GM19372 (cell line): Measurements from ENCODE around the gene TNFRSF4.
"Not testable (repeated sequence)": the region's sequence is repeated elsewhere in the genome, so short reads cannot be mapped to it uniquely, and the experiment has no call there.

ENCODE experiments used
- ATAC-seq: cut with Tn5 transposase; IDR thresholded peaks from one replicate; pipeline ENCODE4 v1.9.1; 2021; ENCODE audit warnings: mild to moderate bottlenecking, low read depth, moderate library complexity; ENCODE audit not compliant: unreplicated experiment

Gene TNFRSF4

GRCh38 chr1:1185101-1185765 lies 28.7 kb downstream of the TNFRSF4 start:
- ATAC-seq, result no peak

- no peak for ATAC-seq
Measured at GRCh38 chr1:1183833-1184775, 29.8 kb downstream of the TNFRSF4 start.

GRCh38 chr1:1183221-1183747 lies 30.7 kb downstream of the TNFRSF4 start:
- no peak for ATAC-seq

GRCh38 chr1:1182491-1183220 lies 31.3 kb downstream of the TNFRSF4 start:
- ATAC-seq, result no peak

GRCh38 chr1:1181938-1182410 lies 32.0 kb downstream of the TNFRSF4 start:
- ATAC-seq, result no peak

GRCh38 chr1:1181129-1181937 lies 32.6 kb downstream of the TNFRSF4 start:
- no peak for ATAC-seq

- no peak for ATAC-seq
Measured at GRCh38 chr1:1179983-1180861, 33.7 kb downstream of the TNFRSF4 start.

GRCh38 chr1:1179346-1179982 lies 34.5 kb downstream of the TNFRSF4 start:
- no peak for ATAC-seq

GRCh38 chr1:1178794-1179331 lies 35.1 kb downstream of the TNFRSF4 start:
- no peak for ATAC-seq

GRCh38 chr1:1177452-1178206 lies 36.3 kb downstream of the TNFRSF4 start:
- ATAC-seq, result no peak

GRCh38 chr1:1176931-1177330 lies 37.0 kb downstream of the TNFRSF4 start:
- no peak for ATAC-seq

GRCh38 chr1:1176063-1176761 lies 37.7 kb downstream of the TNFRSF4 start:
- ATAC-seq, result not testable (repeated sequence)

GRCh38 chr1:1175221-1176062 lies 38.5 kb downstream of the TNFRSF4 start:
- no peak for ATAC-seq

GRCh38 chr1:1173793-1174415 lies 40.0 kb downstream of the TNFRSF4 start, which contains the start of gene TTLL10:
TTLL10 (plus strand) TSS chr1:1173880; CDS start chr1:1179216, 5,336 bp downstream.
- no peak for ATAC-seq

- no peak for ATAC-seq
Measured at GRCh38 chr1:1173061-1173792, 40.7 kb downstream of the TNFRSF4 start.
